ENCODE data around the gene GSE1. TPM values are rescaled to one million over a fixed set of nuclear protein-coding genes. Genes with fewer than 3 reads are reported as not detected.
A peak's percentile ranks its signal among the peaks of the same experiment; 100 is the strongest.

Gene GSE1
- total RNA-seq, 1 experiment from 2014 or later, result 97.5 TPM

DNA sequence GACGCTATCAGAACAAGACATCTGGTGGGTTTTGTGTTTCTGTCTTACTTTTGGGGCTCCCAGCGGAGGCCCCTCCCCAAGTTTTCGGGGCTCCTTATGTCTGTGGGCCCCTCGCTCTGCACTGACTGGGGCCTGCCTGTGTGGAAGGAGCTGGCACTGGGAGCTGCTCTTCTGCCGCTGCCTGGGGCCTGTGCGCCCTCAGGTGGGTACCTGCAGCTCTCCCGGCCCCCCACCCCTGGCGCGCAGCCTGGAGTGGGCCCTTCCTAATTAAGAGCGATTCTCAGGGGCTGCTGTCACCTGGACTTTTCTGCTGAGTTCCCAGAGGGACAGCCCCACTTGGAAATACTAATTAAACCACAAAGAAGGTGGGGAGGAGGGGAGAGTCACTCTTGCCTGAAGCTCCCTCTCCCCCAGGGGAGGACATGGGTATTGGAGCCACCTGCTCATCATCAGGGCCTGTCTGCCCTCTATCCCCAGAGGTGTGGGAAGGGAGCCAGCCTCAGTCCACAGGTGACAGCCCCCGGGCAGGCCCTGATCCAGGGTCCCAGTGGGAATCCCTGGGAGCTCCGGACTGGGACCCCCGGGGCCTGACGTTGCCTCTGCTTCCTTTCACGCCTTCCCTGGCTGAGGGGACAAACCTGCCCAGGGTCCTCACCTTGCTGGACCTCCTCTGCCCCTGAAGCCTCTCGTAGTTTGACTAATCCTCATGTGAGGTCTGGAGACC lies 36.5 kb downstream of the GSE1 start:
- in situ Hi-C loops (cut with HindIII; ENCODE audit: low pct_unique_long_range_greater_than_20kb, low sequenced_read_pairs), result no loop called here

DNA sequence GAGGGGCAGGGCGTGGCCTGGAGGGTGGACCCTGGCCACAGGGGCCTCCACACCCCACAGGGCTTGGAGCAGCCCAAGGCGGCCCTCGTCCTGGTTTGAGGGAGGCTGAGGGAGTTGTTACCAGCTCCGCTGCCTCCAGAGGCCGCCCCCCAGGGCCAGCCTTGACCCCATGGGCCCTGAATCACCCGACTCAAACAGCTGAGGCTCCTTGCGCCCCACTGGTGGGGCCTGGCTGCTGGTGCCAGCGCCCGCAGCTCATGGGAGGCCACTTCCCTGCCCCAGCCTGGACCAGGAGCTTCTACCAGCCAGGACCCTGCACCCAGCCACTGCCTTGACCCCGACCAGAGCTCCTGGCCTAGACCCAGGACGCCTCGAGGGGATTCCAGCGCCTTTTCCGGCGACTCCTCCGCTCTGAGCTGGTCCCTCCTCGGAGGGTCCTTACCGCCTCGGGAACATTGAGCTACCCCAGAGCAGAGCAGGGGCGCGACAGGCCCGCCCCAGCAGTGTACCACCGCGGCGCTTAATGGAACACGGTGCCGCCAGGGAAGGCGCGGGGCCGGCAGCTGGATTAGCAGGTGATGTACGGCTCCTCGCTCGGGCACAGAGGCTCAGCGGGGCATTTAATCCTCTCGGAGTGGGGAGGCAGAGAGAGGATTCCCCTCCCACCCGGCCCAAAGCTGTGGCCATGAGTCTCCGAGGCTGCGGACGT lies 37.2 kb downstream of the GSE1 start:
- DNase-seq (ENCODE audit: low read depth, low spot score) (no peak), ATAC-seq (no peak)
- ChIA-PET CTCF (interaction anchor here (0.6 kb wide), 1 partner anchor 145 kb away, joined by 3 read pairs; no protein-coding TSS in a partner anchor), POLR2A (no interaction called here)
- no TSS peak for BruUV-seq (replicated peaks)
- in situ Hi-C loops (cut with HindIII; ENCODE audit: low pct_unique_long_range_greater_than_20kb, low sequenced_read_pairs), result no loop called here
- TF ChIP-seq, protein P1, sequence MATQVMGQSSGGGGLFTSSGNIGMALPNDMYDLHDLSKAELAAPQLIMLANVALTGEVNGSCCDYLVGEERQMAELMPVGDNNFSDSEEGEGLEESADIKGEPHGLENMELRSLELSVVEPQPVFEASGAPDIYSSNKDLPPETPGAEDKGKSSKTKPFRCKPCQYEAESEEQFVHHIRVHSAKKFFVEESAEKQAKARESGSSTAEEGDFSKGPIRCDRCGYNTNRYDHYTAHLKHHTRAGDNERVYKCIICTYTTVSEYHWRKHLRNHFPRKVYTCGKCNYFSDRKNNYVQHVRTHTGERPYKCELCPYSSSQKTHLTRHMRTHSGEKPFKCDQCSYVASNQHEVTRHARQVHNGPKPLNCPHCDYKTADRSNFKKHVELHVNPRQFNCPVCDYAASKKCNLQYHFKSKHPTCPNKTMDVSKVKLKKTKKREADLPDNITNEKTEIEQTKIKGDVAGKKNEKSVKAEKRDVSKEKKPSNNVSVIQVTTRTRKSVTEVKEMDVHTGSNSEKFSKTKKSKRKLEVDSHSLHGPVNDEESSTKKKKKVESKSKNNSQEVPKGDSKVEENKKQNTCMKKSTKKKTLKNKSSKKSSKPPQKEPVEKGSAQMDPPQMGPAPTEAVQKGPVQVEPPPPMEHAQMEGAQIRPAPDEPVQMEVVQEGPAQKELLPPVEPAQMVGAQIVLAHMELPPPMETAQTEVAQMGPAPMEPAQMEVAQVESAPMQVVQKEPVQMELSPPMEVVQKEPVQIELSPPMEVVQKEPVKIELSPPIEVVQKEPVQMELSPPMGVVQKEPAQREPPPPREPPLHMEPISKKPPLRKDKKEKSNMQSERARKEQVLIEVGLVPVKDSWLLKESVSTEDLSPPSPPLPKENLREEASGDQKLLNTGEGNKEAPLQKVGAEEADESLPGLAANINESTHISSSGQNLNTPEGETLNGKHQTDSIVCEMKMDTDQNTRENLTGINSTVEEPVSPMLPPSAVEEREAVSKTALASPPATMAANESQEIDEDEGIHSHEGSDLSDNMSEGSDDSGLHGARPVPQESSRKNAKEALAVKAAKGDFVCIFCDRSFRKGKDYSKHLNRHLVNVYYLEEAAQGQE (IDR thresholded peaks at IDR 0.05; ENCODE audit: insufficient read depth in 1 of 2, low read depth in 2 of 2, low read length in 1 of 2), result no peak
- TF ChIP-seq POLR2AphosphoS5 (IDR thresholded peaks at IDR 0.05; ENCODE audit: low read depth, low read length) (no peak), TCF7L2 (IDR thresholded peaks at IDR 0.05; ENCODE audit: low read depth, low read length) (no peak), SIN3A (IDR thresholded peaks at IDR 0.05; ENCODE audit: borderline replicate concordance, insufficient read depth, low read depth, low read length) (no peak)
- TF ChIP-seq, protein P2, sequence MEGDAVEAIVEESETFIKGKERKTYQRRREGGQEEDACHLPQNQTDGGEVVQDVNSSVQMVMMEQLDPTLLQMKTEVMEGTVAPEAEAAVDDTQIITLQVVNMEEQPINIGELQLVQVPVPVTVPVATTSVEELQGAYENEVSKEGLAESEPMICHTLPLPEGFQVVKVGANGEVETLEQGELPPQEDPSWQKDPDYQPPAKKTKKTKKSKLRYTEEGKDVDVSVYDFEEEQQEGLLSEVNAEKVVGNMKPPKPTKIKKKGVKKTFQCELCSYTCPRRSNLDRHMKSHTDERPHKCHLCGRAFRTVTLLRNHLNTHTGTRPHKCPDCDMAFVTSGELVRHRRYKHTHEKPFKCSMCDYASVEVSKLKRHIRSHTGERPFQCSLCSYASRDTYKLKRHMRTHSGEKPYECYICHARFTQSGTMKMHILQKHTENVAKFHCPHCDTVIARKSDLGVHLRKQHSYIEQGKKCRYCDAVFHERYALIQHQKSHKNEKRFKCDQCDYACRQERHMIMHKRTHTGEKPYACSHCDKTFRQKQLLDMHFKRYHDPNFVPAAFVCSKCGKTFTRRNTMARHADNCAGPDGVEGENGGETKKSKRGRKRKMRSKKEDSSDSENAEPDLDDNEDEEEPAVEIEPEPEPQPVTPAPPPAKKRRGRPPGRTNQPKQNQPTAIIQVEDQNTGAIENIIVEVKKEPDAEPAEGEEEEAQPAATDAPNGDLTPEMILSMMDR (IDR thresholded peaks at IDR 0.05), result no peak
- Histone ChIP-seq H3K9me3 (ENCODE audit: control insufficient read depth, insufficient read depth, low read depth, low read length) (no peaks in the 10 kb centered on the region), H3K27me3 (ENCODE audit: control insufficient read depth, insufficient read depth, low read length) (no peaks in the 10 kb centered on the region), H3K4me1 (ENCODE audit: control insufficient read depth, insufficient read depth, low read length) (peaks cover 56% of the 10 kb centered on the region), H3K36me3 (ENCODE audit: control insufficient read depth, insufficient read depth, low read length) (peaks cover 3% of the 10 kb centered on the region; the same call in 1 of the 2 replicates), H3K4me3 (ENCODE audit: low read depth in 2 of 2, low read length in 2 of 2) (no peak overlapping the region), H3K27ac (ENCODE audit: low read length) (peak overlapping the region; percentile 48)
- intact Hi-C loops (cut with micrococcal nuclease; ENCODE audit: unreplicated experiment), result no loop called here

More for the DNA sequence above, 36.5 kb downstream of the GSE1 start:
- TF ChIP-seq, protein P1 (IDR thresholded peaks at IDR 0.05; ENCODE audit: insufficient read depth in 1 of 2, low read depth in 2 of 2, low read length in 1 of 2), result no peak
- no peak for TF ChIP-seq SIN3A (IDR thresholded peaks at IDR 0.05; ENCODE audit: borderline replicate concordance, insufficient read depth, low read depth, low read length)
- no peak for TF ChIP-seq TCF7L2 (IDR thresholded peaks at IDR 0.05; ENCODE audit: low read depth, low read length)
- TF ChIP-seq POLR2AphosphoS5 (IDR thresholded peaks at IDR 0.05; ENCODE audit: low read depth, low read length), result no peak
- TF ChIP-seq, protein P2 (IDR thresholded peaks at IDR 0.05), result no peak
- no peaks in the 10 kb centered on the region for H3K27me3 ChIP-seq (ENCODE audit: control insufficient read depth, insufficient read depth, low read length)
- no peak overlapping the region for H3K4me3 ChIP-seq (ENCODE audit: low read depth in 2 of 2, low read length in 2 of 2)
- H3K9me3 ChIP-seq (ENCODE audit: control insufficient read depth, insufficient read depth, low read depth, low read length), result no peaks in the 10 kb centered on the region
- H3K36me3 ChIP-seq (ENCODE audit: control insufficient read depth, insufficient read depth, low read length), result peaks cover 3% of the 10 kb centered on the region; the same call in 1 of the 2 replicates
- ChIA-PET POLR2A (no interaction called here), CTCF (interaction anchor here (0.6 kb wide), 1 partner anchor 353 kb away, joined by 4 read pairs; no protein-coding TSS in a partner anchor)
- ATAC-seq (no peak), DNase-seq (ENCODE audit: low read depth, low spot score) (no peak)
- peaks cover 63% of the 10 kb centered on the region for H3K4me1 ChIP-seq (ENCODE audit: control insufficient read depth, insufficient read depth, low read length)
- H3K27ac ChIP-seq (ENCODE audit: low read length), result peak overlapping the region; percentile 48
- intact Hi-C loops (cut with micrococcal nuclease; ENCODE audit: unreplicated experiment), result no loop called here
- BruUV-seq (replicated peaks), result no TSS peak
